A549 (cell line): ENCODE measurements around the gene CSMD2. TPM values are rescaled to one million over a fixed set of nuclear protein-coding genes. Genes with fewer than 3 reads are reported as not detected.

Experiments used
- ATAC-seq, 2 experiments: fragments of 200-7000 bp in 1 of 2; fragments of >200 bp in 1 of 2; cut with Nextera tagmentation in 1 of 2; cut with Tn5 transposase in 1 of 2; 3 replicates each; pipeline versions ENCODE4 v1.8.0 to v1.9.1; 2018 to 2020; ENCODE audit warnings: mild to moderate bottlenecking in 1 of 2, moderate library complexity in 1 of 2
- CTCF ChIA-PET: fragments of 300-600 bp; sonication (Branson Sonifier 250); formaldehyde crosslinking; extraction: SDS; loops from one replicate; lab custom pipeline; 2021; ENCODE audit warnings: antibody characterized with exemption, inconsistent platforms; lab: Yijun Ruan, JAX
- POLR2A ChIA-PET: fragments of 350-600 bp; formaldehyde crosslinking; extraction: SDS; loops from one replicate; lab custom pipeline; 2021; ENCODE audit warnings: antibody characterized with exemption, inconsistent platforms; lab: Yijun Ruan, JAX
- DNase-seq, 2 experiments: peaks; one replicate each; pipeline versions ENCODE4 v3.0.0 to v3.0.0-alpha.2; 2011 to 2016; ENCODE audit warnings: low read depth in 1 of 2, low spot score in 1 of 2
- FAIRE-seq: peaks from 2 replicates; lab custom pipeline; 2011; peaks lifted over from hg19 to GRCh38; lab: Jason Lieb, UNC
- H3K27ac ChIP-seq, 2 experiments: fragments of >200 bp; sonication (Bioruptor Twin); formaldehyde crosslinking; 3 replicates each; pipeline ENCODE4 v1.5.1; 2016 to 2017
- H3K4me1 ChIP-seq: fragments of >200 bp; sonication (Bioruptor Twin); formaldehyde crosslinking; 3 replicates; pipeline ENCODE4 v1.6.1; 2016
- H3K4me2 ChIP-seq: fragments of >200 bp; sonication (Bioruptor Twin); formaldehyde crosslinking; 3 replicates; pipeline ENCODE4 v1.6.1; 2016
- H3K4me3 ChIP-seq: fragments of >200 bp; sonication (Bioruptor Twin); formaldehyde crosslinking; 3 replicates; pipeline ENCODE4 v1.5.1; 2016
- H3K9me3 ChIP-seq: fragments of >200 bp; sonication (Bioruptor Twin); formaldehyde crosslinking; 3 replicates; pipeline ENCODE4 v1.6.1; 2016
- ATOH8 ChIP-seq: fragments of 250-450 bp; sonication (Bioruptor Pico); IDR thresholded peaks from 2 replicates; pipeline ENCODE4 v1.5.0; 2020; ENCODE audit warnings: low read depth, mild to moderate bottlenecking, moderate library complexity
- BCL3 ChIP-seq: fragments of >200 bp; sonication (Bioruptor Twin); formaldehyde crosslinking; IDR thresholded peaks from 3 replicates; pipeline ENCODE4 v1.6.1; 2016
- CBX2 ChIP-seq: fragments of 200-600 bp; sonication (generic); IDR thresholded peaks from 2 replicates; pipeline ENCODE4 v1.6.1; 2016; ENCODE audit warnings: low read depth, mild to moderate bottlenecking, borderline replicate concordance
- CEBPB ChIP-seq, 2 experiments: fragments of >200 bp in 1 of 2; sonication (Bioruptor Twin) in 1 of 2; formaldehyde crosslinking in 1 of 2; IDR thresholded peaks; 2 replicates each; pipeline ENCODE4 v1.6.1; 2012 to 2016
- CHD2 ChIP-seq: fragments of 150-350 bp; IDR thresholded peaks from 2 replicates; pipeline ENCODE4 v1.6.1; 2014; ENCODE audit warnings: low read length; ENCODE audit not compliant: partially characterized antibody
- CHD4 ChIP-seq: fragments of 200-600 bp; sonication (generic); IDR thresholded peaks from 2 replicates; pipeline ENCODE4 v1.6.1; 2016; ENCODE audit warnings: antibody characterized with exemption, mild to moderate bottlenecking, borderline replicate concordance
- CTCF ChIP-seq: fragments of >200 bp; sonication (Bioruptor Twin); formaldehyde crosslinking; IDR thresholded peaks from 3 replicates; pipeline ENCODE4 v1.5.1; 2016
- E2F6 ChIP-seq: IDR thresholded peaks from 2 replicates; pipeline ENCODE4 v1.6.1; 2012; ENCODE audit warnings: low read depth, borderline replicate concordance
- EHF ChIP-seq: fragments of 250-450 bp; sonication (Bioruptor Pico); IDR thresholded peaks from 2 replicates; pipeline ENCODE4 v1.5.0; 2020; ENCODE audit warnings: mild to moderate bottlenecking
- ELK1 ChIP-seq: fragments of 150-350 bp; IDR thresholded peaks from 2 replicates; pipeline ENCODE4 v1.6.1; 2014; ENCODE audit warnings: low read depth, mild to moderate bottlenecking, low read length
- FOXS1 ChIP-seq: fragments of 250-450 bp; sonication (Bioruptor Pico); IDR thresholded peaks from 2 replicates; pipeline ENCODE4 v1.5.0; 2020; ENCODE audit warnings: mild to moderate bottlenecking, moderate library complexity
- GATA3 ChIP-seq: IDR thresholded peaks from 2 replicates; pipeline ENCODE4 v1.6.1; 2012; ENCODE audit warnings: borderline replicate concordance
- HDAC2 ChIP-seq: fragments of 200-600 bp; sonication (generic); IDR thresholded peaks from 2 replicates; pipeline ENCODE4 v1.6.1; 2016
- HOXA7 ChIP-seq: fragments of 250-450 bp; sonication (Bioruptor Pico); IDR thresholded peaks from 2 replicates; pipeline ENCODE4 v1.5.0; 2020; ENCODE audit warnings: mild to moderate bottlenecking, moderate library complexity
- HOXB13 ChIP-seq: fragments of 250-450 bp; sonication (Bioruptor Pico); IDR thresholded peaks from 2 replicates; pipeline ENCODE4 v1.5.0; 2020; ENCODE audit warnings: low read depth, mild to moderate bottlenecking, moderate library complexity
- HOXB5 ChIP-seq: fragments of 250-450 bp; sonication (Bioruptor Pico); IDR thresholded peaks from 2 replicates; pipeline ENCODE4 v1.5.0; 2020; ENCODE audit warnings: mild to moderate bottlenecking, moderate library complexity
- JUN ChIP-seq, 2 experiments: fragments of >200 bp; sonication (Bioruptor Twin); formaldehyde crosslinking; IDR thresholded peaks; 2 replicates in 1 of 2; 3 replicates in 1 of 2; pipeline ENCODE4 v1.6.1; 2016 to 2017
- JUNB ChIP-seq: fragments of >200 bp; sonication (Bioruptor Twin); formaldehyde crosslinking; IDR thresholded peaks from 2 replicates; pipeline ENCODE4 v1.6.1; 2016
- KDM1A ChIP-seq: fragments of 200-600 bp; sonication (generic); IDR thresholded peaks from 2 replicates; pipeline ENCODE4 v1.6.1; 2016; ENCODE audit warnings: low read depth, mild to moderate bottlenecking
- MAX ChIP-seq: IDR thresholded peaks from 2 replicates; pipeline ENCODE4 v1.6.1; 2012
- MYC ChIP-seq: IDR thresholded peaks from 2 replicates; pipeline ENCODE4 v1.6.1; 2012; ENCODE audit warnings: mild to moderate bottlenecking, inconsistent platforms, low read length, improper control_type of control experiment, borderline replicate concordance
- PHF8 ChIP-seq: fragments of 200-600 bp; sonication (generic); IDR thresholded peaks from 2 replicates; pipeline ENCODE4 v1.6.1; 2016; ENCODE audit warnings: low read depth, mild to moderate bottlenecking, antibody characterized with exemption, moderate library complexity, borderline replicate concordance
- RAD21 ChIP-seq, 2 experiments: fragments of >200 bp in 1 of 2; sonication (Bioruptor Twin) in 1 of 2; formaldehyde crosslinking in 1 of 2; IDR thresholded peaks in 1 of 2; conservative IDR thresholded peaks in 1 of 2; 2 replicates in 1 of 2; 3 replicates in 1 of 2; pipeline ENCODE4 v1.6.1; 2012 to 2018; ENCODE audit warnings: inconsistent platforms in 1 of 2
- RARB ChIP-seq: fragments of 250-450 bp; sonication (Bioruptor Pico); IDR thresholded peaks from 2 replicates; pipeline ENCODE4 v1.8.0; 2021; ENCODE audit warnings: mild to moderate bottlenecking, moderate library complexity
- SREBF2 ChIP-seq: fragments of 450-650 bp; IDR thresholded peaks from 2 replicates; pipeline ENCODE4 v1.6.1; 2014; ENCODE audit warnings: mild to moderate bottlenecking, moderate library complexity
- USF2 ChIP-seq: fragments of 450-650 bp; IDR thresholded peaks from 2 replicates; pipeline ENCODE4 v1.6.1; 2014; ENCODE audit warnings: antibody characterized with exemption
- ZFP36 ChIP-seq: fragments of 450-650 bp; IDR thresholded peaks from 2 replicates; pipeline ENCODE4 v1.6.1; 2014; ENCODE audit warnings: borderline replicate concordance; ENCODE audit not compliant: partially characterized antibody
- ZNF302 ChIP-seq: fragments of 250-450 bp; sonication (Bioruptor Pico); IDR thresholded peaks from 2 replicates; pipeline ENCODE4 v1.9.0; 2021; ENCODE audit warnings: inconsistent platforms, mild to moderate bottlenecking, moderate library complexity
- ZSCAN20 ChIP-seq: fragments of 250-450 bp; sonication (Bioruptor Pico); IDR thresholded peaks from 2 replicates; pipeline ENCODE4 v1.8.0; 2022; ENCODE audit warnings: mild to moderate bottlenecking, moderate library complexity
- WGBS: methylation state at CpG from one replicate; pipeline ENCODE4 v1.1.6; 2017; ENCODE audit errors: missing lambda C conversion rate; 5-methylcytosine and 5-hydroxymethylcytosine counted together
- polyA plus RNA-seq, 4 experiments: library from polyadenylated mRNA; depleted of rRNA in 3 of 4; stranded (reverse); fragments of >200 nt; fragmentation: RNase III in 1 of 4; extraction: RNeasy Plus Mini Kit Qiagen cat#74134 plus additional on column Dnase treatment in 1 of 4; gene quantifications; 2 replicates in 3 of 4; 3 replicates in 1 of 4; pipeline ENCODE4 v1.2.3, GENCODE V29; 2011 to 2017

The CSMD2 gene
- polyA plus RNA-seq, 2 of the 4 experiments (the other 2 are of a cell fraction) = not detected

GRCh38 chr1:33918368-33918767 lies 246.7 kb downstream of the CSMD2 start:
- no peak for TF ChIP-seq ATOH8 (CRISPR knock-in tag)
- TF ChIP-seq CEBPB (IDR thresholded peaks at IDR 0.05) = no peak
- TF ChIP-seq HDAC2 = no peak
- no peak for TF ChIP-seq RAD21 (conservative IDR thresholded peaks at IDR 0.05 in 1 of 2, IDR thresholded peaks at IDR 0.05 in 1 of 2)
- TF ChIP-seq CTCF = no peak
- no peak for TF ChIP-seq JUNB
- TF ChIP-seq RARB = no peak
- TF ChIP-seq CHD2 = no peak
- TF ChIP-seq USF2 = no peak
- no peak for TF ChIP-seq MYC
- no peak for TF ChIP-seq HOXB13 (CRISPR knock-in tag)
- TF ChIP-seq HOXB5 (CRISPR knock-in tag) = no peak
- TF ChIP-seq MAX = no peak
- TF ChIP-seq ZNF302 (CRISPR knock-in tag) = no peak
- no peak for TF ChIP-seq ZFP36
- no peak for TF ChIP-seq CBX2
- no peak for TF ChIP-seq ZSCAN20 (CRISPR knock-in tag)
- TF ChIP-seq KDM1A = no peak
- H3K4me3 ChIP-seq = no peak overlapping the region
- H3K9me3 ChIP-seq = no peaks in the 10 kb centered on the region
- ChIA-PET CTCF (no interaction called here), POLR2A (no interaction called here)
- no peak overlapping the region for H3K27ac ChIP-seq
- no peak for FAIRE-seq
- DNase-seq = no peak
- no peaks in the 10 kb centered on the region for H3K4me1 ChIP-seq
- WGBS = 0% methylated on average over 1 of the region's 1 CpG
- no peak for ATAC-seq
- no peak overlapping the region for H3K4me2 ChIP-seq

- H3K4me3 ChIP-seq = no peak overlapping the region
- H3K27ac ChIP-seq = no peak overlapping the region
- FAIRE-seq = no peak
- H3K4me1 ChIP-seq = no peaks in the 10 kb centered on the region
- no peak for TF ChIP-seq EHF (CRISPR knock-in tag)
- no peak for ATAC-seq
- ChIA-PET POLR2A (no interaction called here), CTCF (no interaction called here)
- no peak overlapping the region for H3K4me2 ChIP-seq
- no peak for DNase-seq
- 36% methylated on average over 7 of the region's 11 CpGs for WGBS
- H3K9me3 ChIP-seq = no peaks in the 10 kb centered on the region
Measured at GRCh38 chr1:33916786-33917185, 248.2 kb downstream of the CSMD2 start.

- no peaks in the 10 kb centered on the region for H3K4me1 ChIP-seq
- no peak overlapping the region for H3K27ac ChIP-seq
- H3K4me3 ChIP-seq = no peak overlapping the region
- DNase-seq (no peak), ATAC-seq (no peak), FAIRE-seq (no peak)
- H3K4me2 ChIP-seq = no peak overlapping the region
- POLR2A ChIA-PET = no interaction called here
- CTCF ChIA-PET = no interaction called here
- H3K9me3 ChIP-seq = no peaks in the 10 kb centered on the region
- WGBS = 0% methylated on average over 2 of the region's 2 CpGs
- TF ChIP-seq RAD21 (conservative IDR thresholded peaks at IDR 0.05 in 1 of 2, IDR thresholded peaks at IDR 0.05 in 1 of 2) (no peak), KDM1A (no peak), SREBF2 (no peak), ZSCAN20 (CRISPR knock-in tag) (no peak), JUN (IDR thresholded peaks at IDR 0.05) (no peak), CBX2 (no peak), GATA3 (no peak), FOXS1 (CRISPR knock-in tag) (no peak), ELK1 (no peak), CHD2 (no peak), BCL3 (no peak), PHF8 (no peak), JUNB (no peak), MYC (no peak), E2F6 (no peak), HOXA7 (CRISPR knock-in tag) (no peak), CHD4 (no peak)
Measured at GRCh38 chr1:33914531-33914930, 250.5 kb downstream of the CSMD2 start.
